Smooth muscle cell of the umbilical artery (primary cell): Measurements from ENCODE around the gene PSTK. TPM values are rescaled to one million over a fixed set of nuclear protein-coding genes. Genes with fewer than 3 reads are reported as not detected.

ENCODE experiments used
- total RNA-seq: library from RNA; depleted of rRNA; stranded (reverse); fragments of >200 nt; gene quantifications from 2 replicates; pipeline ENCODE4 v1.2.3, GENCODE V29; 2014

Gene PSTK
- 4.8 and 5.0 TPM in 2 replicates for total RNA-seq

GRCh38 chr10:122980209-122981065, at the start of gene PSTK:
PSTK (plus strand) TSS chr10:122980401; CDS start chr10:122980480, 79 bp downstream.

GRCh38 chr10:122953902-122954730, 26.1 kb upstream of the PSTK start, which contains the start of gene C10orf88:
C10orf88 (minus strand) TSS chr10:122954227; CDS start chr10:122954178, 49 bp downstream.

GRCh38 chr10:123008355-123009104, 28.3 kb downstream of the PSTK start, which contains the start of the genes ACADSB and IKZF5:
ACADSB (plus strand) TSS chr10:123009006; CDS start chr10:123009030, 24 bp downstream.
IKZF5 (minus strand) TSS chr10:123008795; CDS start chr10:122998625, 10,170 bp downstream.

Other genes starting within 250 kb of the PSTK start
- gene CUZD1, start 134.5 kb upstream of the PSTK start, total RNA-seq = 0.23 and 0.30 TPM in 2 replicates
- 2.1 and 4.6 TPM in 2 replicates for gene FAM24B, start 100.8 kb upstream of the PSTK start, total RNA-seq
- gene FAM24A, start 69.8 kb upstream of the PSTK start, total RNA-seq = not detected in 2 replicates
- gene C10orf88, start 26.2 kb upstream of the PSTK start, total RNA-seq = 11.0 and 17.3 TPM in 2 replicates
- 3.3 and 4.8 TPM in 2 replicates for gene IKZF5, start 28.4 kb downstream of the PSTK start, total RNA-seq
- 4.8 and 5.2 TPM in 2 replicates for gene ACADSB, start 28.6 kb downstream of the PSTK start, total RNA-seq
- gene HMX3, start 155.6 kb downstream of the PSTK start, total RNA-seq = not detected in 2 replicates
- not detected in 2 replicates for gene HMX2, start 167.7 kb downstream of the PSTK start, total RNA-seq
- gene BUB3, start 174.0 kb downstream of the PSTK start, total RNA-seq = 89.4 and 157 TPM in 2 replicates